ENCODE measurements around the gene TMEM175.

The TMEM175 gene

GRCh38 chr4:898869-899555 lies 33.2 kb upstream of the TMEM175 start:
- no peak for DNase-seq (ENCODE audit: low spot score)

- no peak for DNase-seq (ENCODE audit: low spot score)
Measured at GRCh38 chr4:899556-899906, 32.7 kb upstream of the TMEM175 start.

- no peak for DNase-seq (ENCODE audit: low spot score)
Measured at GRCh38 chr4:900073-900472, 32.2 kb upstream of the TMEM175 start.

GRCh38 chr4:900721-901120 lies 31.5 kb upstream of the TMEM175 start:
- DNase-seq (ENCODE audit: low spot score) = no peak

- no peak for DNase-seq (ENCODE audit: low spot score)
Measured at GRCh38 chr4:901192-901910, 30.9 kb upstream of the TMEM175 start.

GRCh38 chr4:903066-904046 lies 28.9 kb upstream of the TMEM175 start:
- DNase-seq (ENCODE audit: low spot score) = no peak

GRCh38 chr4:905485-906338 lies 26.5 kb upstream of the TMEM175 start:
- DNase-seq (ENCODE audit: low spot score) = no peak

- DNase-seq (ENCODE audit: low spot score) = no peak
Measured at GRCh38 chr4:906339-907102, 25.7 kb upstream of the TMEM175 start.

GRCh38 chr4:907103-907400 lies 25.2 kb upstream of the TMEM175 start:
- DNase-seq (ENCODE audit: low spot score) = no peak

GRCh38 chr4:907691-908425 lies 24.4 kb upstream of the TMEM175 start:
- no peak for DNase-seq (ENCODE audit: low spot score)

GRCh38 chr4:909131-909571 lies 23.1 kb upstream of the TMEM175 start:
- DNase-seq (ENCODE audit: low spot score) = no peak

GRCh38 chr4:909821-910220 lies 22.4 kb upstream of the TMEM175 start:
- no peak for DNase-seq (ENCODE audit: low spot score)

- no peak for DNase-seq (ENCODE audit: low spot score)
Measured at GRCh38 chr4:910366-911091, 21.7 kb upstream of the TMEM175 start.

GRCh38 chr4:911221-911751 lies 21.0 kb upstream of the TMEM175 start:
- DNase-seq (ENCODE audit: low spot score) = no peak

- no peak for DNase-seq (ENCODE audit: low spot score)
Measured at GRCh38 chr4:911871-912490, 20.3 kb upstream of the TMEM175 start.

GRCh38 chr4:912548-913279 lies 19.5 kb upstream of the TMEM175 start:
- DNase-seq (ENCODE audit: low spot score) = no peak

GRCh38 chr4:913280-913618 lies 19.0 kb upstream of the TMEM175 start:
- no peak for DNase-seq (ENCODE audit: low spot score)

GRCh38 chr4:914531-914930 lies 17.7 kb upstream of the TMEM175 start:
- no peak for DNase-seq (ENCODE audit: low spot score)

Measured in activated CD4-positive, alpha-beta T cell treated with anti-CD3 and anti-CD28 coated beads, Interleukin-2, Interleukin-4, amounts not matched to agents 100 ng/mL and 50 ng/mL, durations not matched to agents 16 hours and 8 hours (primary cell).